Measurements from ENCODE around the gene FAM163B.

The FAM163B gene

DNA sequence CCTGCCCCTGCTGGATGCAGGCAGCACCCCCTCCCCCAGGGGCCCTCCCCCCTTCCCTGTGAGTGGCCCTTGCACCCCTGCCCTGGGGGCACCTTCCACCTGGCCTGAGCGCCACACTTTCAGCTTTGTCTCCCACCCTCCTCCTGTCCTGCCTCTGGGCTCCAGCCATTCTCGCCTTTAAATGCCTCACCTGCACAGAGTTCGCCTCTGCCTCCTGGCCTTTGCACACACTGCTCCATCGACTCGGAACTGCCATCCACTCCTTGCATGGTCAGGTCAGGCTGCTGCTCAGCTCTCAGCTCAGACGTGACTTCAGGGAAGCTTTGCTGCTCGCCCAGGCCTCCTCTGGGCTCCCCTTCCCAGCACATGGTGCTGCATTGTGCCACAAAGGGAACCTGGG is 10.2 kb downstream of the FAM163B start:
- DNase-seq (ENCODE audit: low spot score), result no peak

DNA sequence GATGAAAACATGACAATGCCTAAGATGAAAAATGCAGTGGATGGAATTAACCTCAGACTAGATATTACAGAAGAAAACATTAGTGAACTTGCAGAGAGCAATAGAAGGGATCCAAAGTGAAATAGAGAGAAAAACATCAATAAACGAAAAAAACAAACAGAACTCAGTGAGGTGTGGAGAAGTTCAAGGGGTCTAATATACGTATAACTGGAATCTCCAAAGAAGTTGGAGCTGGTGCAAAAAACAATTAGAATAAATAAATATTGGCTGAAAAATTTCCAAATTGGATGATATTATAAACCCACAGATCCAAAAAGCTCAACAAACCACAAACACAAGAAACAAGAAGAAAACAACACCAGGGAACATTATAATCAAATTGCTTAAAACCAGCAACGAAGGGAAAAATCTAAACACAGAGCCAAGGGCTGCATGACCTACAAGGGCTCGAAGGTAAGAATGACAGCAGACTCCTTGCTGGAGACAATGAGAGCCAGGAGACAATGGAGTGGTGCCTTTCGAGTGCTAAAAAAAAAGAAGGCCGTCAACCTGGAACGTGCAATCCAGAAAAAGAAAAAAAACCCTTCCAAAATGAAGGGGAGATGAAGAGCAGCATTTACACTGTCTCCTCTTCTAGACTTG is 11.8 kb downstream of the FAM163B start:
- no peak for DNase-seq (ENCODE audit: low spot score)

DNA sequence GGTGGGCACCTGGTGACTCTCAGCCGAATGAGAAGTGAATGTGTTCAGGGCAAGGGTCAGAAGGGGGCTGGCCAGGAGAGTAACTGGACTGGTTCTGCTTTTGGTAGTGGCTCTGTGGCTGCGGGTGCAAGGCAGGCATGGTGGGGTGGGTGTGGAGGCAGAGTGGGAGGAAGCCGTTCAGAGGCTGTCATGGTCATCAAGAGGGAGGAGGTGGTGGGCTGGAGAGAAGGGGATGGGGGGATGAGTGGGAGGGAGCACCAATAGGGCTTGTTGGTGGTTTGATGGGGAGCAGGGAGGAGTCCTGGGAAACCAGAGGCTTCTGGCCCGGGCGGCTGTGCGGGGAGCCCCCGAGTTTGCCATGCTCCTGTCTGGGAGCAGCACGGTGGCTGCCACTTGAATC is 13.3 kb downstream of the FAM163B start:
- no peak for DNase-seq (ENCODE audit: low spot score)

DNA sequence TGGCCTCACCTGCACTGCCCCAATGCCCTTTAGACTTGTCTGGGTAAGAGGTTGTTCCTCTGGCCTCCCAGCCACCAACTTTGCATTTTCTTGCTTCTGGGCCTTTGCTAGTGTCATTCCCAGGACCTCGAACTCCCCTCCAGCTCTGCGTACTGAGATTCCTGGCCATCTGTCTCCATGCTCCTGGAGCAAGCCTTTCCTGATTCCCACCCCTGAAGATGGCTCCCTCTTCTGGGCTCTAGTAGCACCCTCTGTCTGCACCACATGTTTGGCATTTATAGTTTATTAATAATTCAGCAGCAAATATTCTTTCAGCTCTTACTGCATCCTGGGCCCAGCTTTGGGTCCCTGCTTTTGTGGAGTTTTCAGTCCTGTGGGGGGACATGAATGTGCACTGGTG is 14.9 kb downstream of the FAM163B start:
- DNase-seq (ENCODE audit: low spot score), result no peak

DNA sequence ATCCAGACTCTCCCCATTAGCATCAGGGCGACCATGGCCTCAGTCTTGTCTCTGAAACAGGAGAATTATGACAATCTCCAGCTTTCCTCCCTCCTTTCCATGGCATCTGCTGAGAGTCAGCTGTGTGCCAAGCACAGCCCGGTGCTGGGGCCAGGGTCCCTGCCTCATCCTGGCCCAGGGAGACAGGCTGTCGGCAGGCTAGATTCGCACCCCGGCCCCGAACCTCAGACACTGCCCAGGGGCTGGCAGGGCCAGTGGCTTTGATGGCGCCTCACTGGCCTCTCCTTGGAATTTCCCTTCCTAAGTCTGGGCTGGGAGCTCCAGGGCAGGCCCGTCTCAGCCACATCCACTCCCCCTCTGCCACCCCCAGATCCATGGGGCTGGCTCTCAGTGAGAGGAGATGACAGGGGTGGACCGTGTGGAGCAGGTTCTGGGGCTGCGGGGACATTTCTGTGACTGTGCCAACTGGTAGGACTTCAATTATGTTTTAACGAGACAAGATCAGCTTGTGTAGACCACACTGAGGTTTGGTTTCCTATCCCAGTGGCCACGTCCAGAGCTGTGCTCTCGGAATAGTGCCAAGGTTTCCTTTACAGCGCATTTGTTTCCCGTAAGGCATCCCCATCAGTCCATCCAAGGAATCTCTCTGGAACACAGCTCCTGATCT is 15.5 kb downstream of the FAM163B start:
- no peak for DNase-seq (ENCODE audit: low spot score)

DNA sequence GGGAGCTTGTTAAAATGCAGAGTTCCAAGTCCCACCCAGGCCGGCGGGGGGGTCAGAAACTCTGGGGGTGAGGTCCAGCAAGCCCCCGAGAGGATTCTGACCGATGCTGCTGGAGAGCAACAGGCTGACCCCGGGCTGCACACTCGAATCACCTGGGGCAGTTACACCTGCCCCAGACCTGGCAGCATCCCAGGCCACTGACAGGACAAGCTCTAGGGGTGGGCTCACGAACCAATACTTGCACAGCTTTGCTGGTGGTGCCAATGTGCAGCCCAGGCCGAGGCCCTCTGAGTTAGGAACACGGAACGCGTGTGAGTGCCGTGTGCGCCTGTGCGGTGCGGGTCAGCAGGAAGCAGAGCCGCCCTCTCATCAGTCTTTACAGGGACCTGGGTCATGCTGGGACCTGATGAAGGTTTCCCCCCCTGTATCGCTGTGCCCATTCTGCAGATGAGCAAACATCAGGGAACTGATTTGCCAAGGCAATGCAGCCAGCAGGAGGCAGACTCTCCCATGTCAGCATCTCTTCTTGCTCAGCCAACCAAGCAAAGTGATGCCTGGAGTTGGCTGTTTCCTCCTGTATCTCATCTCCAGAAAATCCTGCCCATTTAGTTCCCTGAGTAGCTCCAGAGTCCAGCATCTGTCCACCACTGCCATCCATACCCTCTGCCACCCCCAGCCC is 16.3 kb downstream of the FAM163B start:
- no peak for DNase-seq (ENCODE audit: low spot score)

DNA sequence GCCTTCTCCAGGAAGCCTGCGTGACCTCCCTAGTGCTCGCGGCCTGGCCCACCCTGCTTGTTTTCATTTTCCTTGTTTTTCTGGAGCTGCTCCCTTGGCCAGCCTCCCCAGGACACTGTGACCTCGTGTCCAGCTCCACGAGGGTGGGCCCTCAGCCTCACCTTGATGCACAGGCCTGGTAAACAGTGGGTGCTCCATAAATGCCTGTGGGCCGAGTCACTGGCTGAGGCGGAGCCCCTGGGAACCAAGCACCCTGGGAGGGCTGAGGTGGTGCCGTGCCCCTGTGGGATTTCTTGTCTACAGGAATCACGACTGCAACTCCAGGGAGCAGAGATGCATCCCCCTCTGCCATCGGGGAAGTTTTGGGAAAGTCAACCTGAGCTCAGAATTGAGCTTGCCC is 17.2 kb downstream of the FAM163B start:
- no peak for DNase-seq (ENCODE audit: low spot score)

DNA sequence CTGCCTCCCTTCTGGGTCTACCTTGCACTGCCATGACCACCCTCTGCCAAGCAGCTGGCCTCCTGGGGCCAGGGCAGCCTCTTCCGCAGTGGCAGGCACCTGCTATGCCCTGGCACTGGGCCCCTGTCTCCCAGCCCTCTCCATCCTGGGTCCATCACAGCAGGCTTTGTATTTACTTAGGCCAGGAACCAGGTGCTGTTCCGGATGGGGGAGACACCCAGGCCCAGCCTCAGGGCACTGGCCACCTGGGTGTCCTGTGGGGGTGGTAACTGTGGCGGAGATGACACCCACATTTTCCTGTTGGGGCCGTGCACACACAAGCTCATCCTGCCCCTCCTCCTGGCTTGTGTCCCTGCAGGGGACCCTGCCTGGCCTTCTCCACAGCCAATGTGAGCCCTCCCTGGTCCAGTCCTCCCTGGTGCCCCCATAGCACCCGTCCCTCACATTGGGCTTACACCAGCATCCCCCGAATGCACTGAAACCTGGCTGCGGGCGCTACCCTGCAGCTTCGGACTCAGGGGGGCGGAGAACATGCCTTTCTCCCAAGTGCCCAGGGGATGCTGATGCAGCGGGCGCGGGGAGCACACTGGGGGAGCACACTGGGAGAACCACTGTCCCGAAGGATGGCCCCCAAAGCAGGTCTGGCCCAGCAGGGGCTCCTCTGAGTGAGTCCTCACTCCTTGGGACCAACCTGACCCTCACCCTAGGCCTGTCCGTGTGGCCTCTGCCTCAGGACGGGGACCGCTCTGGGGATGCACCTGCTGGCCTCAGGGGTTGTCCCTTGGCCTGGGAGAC is 17.9 kb downstream of the FAM163B start:
- no peak for DNase-seq (ENCODE audit: low spot score)

DNA sequence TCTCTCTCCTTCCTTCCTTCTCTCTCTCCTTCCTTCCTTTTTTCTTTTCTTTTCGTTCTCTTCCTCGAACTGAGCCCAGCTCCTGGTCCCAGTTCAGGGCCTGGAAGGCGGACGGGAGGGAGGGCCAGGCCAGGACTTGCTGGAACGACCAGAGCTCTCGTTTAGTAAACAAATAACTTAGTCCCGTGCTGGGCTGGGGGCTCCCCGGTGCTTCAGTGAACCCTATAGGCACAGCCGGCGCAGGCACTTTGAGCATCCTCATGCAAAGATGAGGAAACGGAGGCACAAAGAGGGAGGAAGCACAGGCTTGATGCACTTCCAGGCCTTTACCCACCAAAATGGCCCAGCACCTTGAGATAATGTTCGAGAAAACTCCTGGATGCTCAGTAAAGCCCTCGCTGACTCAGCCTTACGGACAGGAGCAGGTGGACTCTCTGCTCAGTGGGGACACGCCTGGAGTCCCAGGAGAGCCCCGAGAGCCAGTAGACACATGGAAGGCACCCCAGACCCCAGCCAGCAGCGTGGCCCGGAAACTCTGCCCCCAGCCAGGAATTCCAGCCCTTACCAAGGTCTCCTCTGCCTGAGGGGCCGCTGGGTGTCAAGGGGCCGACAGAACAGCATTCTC is 18.8 kb downstream of the FAM163B start:
- DNase-seq (ENCODE audit: low spot score), result no peak

DNA sequence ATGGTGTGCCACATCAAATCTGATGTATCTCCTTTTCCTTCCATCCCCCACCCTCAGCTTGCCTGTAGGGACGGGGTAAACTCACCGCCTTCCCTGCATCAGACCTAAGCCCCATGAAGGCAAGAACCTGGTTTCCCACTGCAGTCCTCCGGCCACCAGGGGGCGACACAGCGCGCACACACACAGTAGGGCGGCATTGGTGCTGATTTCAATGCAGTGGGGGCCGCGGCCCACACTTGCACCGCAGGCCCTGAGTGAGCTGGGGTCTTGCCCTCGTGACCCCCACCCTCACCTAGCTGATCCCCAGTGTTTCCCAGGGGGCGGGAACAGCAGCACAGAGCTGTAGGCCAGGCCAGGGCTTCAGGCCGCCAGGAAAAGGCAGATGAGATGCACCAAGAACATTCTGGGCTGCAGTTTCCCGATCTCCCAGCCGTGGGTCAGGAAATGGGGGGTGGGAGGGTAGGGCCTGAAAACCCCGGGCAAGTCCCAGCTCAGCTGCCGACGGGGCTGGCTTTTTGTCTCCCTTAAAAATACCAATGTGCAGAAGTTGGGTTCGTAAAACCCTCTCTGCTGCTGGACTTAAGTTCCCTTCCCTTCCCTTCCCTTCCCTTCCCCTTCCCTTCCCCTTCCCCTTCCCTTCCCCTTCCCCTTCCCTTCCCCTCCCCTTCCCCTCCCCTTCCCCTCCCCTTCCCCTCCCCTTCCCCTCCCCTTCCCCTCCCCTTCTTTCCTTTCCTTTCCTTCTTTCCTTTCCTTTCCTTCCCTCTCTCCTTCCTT is 19.5 kb downstream of the FAM163B start:
- no peak for DNase-seq (ENCODE audit: low spot score)

DNA sequence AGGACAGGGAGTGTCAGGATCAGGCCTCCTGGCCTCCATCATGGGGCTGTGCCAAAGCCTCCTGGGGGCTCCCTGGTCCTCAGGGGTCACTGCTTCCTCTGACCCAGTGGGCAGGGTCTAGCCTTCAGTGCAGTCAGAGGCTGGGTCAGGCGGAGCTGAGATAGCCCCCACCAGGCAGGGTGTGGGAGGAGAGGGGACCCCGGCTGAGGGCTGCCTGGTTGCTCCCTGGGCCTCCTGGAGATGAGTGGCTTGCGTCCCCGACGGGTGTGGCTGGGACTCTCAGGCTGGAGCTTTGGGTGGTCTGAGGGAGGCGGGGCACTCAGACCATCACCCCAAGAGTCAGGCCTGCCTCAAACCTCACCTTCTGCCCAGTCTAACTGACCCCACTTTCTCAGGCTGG is 21.7 kb downstream of the FAM163B start:
- no peak for DNase-seq (ENCODE audit: low spot score)

DNA sequence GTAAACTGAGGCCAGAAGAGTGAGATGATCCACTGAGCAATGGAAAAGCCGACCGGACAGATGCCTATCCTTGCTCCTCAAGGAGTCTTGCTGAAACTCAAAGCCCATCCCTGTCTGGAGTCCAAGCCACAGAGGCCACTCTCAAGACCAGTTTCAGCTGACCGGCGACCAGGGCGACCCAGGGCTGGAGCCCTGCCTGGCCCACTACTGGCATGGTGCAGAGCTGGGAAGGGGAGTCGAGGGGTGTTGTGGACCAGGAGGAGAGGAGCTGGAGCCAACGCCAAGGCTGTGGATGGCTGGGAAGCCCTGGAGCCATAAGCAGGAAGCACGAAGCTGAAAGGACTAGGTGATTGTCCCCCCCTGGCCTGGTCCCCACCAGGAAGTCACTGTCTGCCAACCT is 22.1 kb downstream of the FAM163B start:
- no peak for DNase-seq (ENCODE audit: low spot score)

DNA sequence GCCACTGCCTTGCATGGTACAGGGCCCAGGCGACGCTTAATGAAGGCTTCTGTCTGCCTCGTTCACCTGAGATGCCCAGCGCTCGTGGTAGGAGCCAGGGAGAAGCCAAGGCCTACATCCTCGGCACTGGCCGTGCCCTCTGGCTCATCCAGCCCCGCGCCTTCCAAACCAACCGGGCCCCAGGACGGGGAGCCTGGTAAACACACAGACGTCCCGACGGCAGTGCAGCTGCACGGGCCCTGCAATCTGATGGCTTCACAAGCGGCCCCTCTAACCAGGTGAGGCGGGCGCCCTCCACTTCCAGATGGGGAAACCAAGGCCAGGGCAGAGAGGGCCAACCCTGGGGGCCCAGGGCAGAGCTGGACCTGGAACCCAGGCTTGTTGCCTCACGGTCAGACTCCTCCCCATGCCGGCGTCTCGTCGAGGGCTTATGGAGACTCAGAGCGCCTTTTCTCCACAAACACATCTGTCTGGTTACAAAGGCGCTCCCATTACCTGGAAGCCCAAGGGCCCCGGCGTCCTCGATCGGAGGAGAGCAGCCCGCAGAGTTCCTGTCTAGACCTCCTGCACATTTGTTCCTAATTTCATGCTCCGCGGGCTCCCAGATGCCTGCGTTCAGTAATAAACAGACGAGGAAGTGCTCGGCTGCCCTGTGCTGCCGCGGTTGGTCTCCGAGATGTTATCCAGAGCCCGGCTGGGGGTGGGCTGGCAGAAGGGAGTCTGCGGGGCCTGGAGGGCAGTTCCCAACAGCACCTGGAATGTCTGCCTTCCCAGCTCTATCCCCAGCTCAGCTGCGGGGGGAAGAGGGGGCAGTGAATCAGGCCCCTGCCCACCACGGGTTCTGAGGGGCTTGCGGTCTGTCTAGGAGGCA is 23.5 kb downstream of the FAM163B start:
- no peak for DNase-seq (ENCODE audit: low spot score)

DNA sequence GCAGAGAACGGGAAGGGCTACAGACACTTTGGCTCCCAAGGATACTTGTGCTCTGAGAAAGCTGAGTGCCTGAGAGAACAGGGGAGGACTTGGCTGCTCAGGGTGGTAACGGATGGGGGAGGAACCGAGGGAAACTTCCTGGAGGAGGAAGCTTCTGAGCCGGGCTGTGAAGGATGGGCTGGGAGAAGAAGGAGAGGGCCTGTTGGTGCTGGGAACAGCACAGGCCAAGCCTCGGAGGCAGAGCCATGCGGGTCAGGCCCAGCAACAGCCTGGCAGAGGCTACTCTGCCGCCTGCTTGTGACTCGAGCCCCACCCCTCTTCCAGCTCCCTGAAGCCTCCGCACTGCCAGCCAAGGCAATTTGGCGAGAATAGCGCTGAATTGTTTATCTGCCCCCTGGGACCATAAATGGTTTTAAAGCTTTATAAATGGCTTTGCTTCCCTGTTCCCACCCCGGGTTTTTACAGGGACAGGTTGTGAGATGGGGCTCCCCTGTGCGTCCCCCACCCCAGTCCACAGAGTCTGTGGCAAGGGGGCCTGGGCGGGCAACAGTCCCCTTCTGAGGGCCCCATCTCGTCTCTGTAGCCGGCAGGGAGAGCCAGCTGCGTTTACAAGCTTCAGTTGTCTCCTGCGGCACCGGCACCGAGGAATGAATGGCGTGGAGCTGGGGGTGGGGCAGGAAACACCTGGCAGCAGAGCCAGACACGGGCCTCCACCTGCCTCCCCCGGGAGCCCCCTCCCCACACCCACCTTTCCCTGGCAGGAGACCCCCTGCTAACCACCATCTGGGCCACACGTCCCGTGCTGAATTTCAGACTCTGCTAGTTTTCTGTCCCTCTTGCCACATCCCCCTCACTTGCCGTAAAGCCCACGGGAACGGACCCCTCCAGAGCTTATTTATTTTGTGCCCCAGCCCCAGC is 24.4 kb downstream of the FAM163B start:
- peak; percentile 54 for DNase-seq (ENCODE audit: low spot score)

DNA sequence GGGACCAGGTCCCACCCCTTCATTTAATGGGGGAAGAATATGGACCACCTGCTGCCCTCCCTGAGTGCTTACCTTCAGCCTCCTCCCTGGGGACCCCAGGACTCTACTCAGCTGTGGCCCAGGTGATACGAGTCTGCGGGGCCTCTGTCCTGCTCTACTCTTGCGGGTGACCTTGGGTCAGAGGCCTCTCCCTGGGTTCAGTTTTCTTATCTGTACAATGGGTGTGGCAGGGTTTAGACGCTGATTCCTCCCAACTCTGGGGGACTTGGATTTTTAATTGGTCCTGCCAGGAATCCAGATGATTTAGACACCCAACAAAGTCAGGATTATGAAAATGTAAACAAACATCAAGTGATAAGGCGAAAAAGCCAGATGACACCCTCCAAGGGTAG is 25.0 kb downstream of the FAM163B start:
- no peak for DNase-seq (ENCODE audit: low spot score)

DNA sequence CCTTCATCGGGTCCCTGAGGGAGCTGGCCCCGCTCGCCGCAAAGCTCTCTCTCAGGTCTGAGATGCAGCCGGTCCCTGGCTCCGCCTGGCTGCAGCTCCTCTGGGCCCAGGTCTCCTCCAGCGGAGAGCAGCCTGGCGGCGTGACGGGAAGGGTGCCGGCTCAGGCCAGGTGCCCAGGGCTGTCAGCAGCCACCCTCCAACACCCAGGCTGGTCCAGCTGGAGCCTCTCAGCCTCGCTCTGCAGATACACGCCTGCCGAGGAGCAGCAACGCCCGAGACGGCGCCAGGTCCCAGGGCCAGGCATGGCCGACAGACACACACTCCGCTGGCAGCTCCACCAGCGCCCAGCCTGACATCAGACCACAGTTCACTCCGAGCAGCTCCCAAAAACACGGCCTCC is 25.6 kb downstream of the FAM163B start:
- DNase-seq (ENCODE audit: low spot score), result no peak

DNA sequence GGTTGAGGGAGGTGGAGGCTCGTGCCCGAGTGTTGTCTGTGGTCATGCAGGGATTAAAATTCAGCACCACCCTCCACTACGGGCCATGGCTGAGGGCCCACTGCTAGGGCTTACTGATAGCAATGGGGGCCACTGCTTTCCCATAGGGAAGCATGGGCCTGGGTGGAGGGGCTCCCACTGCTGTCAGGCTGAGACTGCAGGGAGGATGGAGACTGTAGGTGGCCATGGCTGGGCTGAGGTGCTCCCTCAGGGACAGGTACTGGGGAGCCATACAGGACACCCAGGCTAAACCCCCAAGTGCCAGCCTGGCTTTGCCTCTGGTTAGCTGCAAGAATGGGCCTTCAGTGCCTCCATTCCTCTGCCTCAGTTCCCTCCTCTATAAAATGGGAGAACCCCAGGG is 26.1 kb downstream of the FAM163B start:
- DNase-seq (ENCODE audit: low spot score), result no peak

DNA sequence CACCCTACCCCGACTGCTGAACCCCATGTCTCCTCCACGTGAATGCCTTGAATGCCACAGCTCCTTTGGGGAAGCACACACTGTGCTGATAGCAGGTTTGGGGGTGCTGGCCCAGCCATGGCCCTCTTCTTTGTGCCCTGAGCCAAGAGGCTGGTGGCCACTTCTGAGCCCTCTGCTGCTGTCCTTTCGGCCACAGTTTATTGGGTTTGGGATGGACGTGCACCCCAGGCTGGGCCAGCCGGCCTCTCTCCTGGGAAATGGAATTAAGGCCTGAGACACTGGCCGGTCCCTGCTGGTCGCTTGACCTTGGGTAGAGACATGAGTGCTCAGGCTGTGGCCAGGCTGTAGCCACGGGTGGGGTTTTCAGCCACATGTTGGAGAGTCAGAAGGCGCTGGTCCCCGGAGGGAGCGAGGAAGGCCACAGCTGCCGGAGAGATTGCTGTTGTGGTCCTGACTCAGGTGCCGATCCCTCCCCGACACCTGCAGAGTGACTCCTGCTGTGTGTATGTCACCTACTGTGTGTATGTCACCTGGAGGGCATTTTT is 26.6 kb downstream of the FAM163B start:
- DNase-seq (ENCODE audit: low spot score), result no peak
